Transverse colon (tissue), 4 donors: ENCODE results near the gene FCRLA.

Experiments
- CTCF ChIP-seq, 5 experiments: fragments of 200-600 bp in 3 of 5; fragments of 450-650 bp in 2 of 5; sonication (generic) in 3 of 5; IDR thresholded peaks; 1 replicate in 2 of 5; 2 replicates in 3 of 5; pipeline ENCODE4 v1.5.1; 2016 to 2017; ENCODE audit warnings: antibody characterized with exemption in 5 of 5, inconsistent platforms in 3 of 5, mild to moderate bottlenecking in 2 of 5, moderate library complexity in 1 of 5
- EP300 ChIP-seq: sonication (generic); formaldehyde crosslinking; IDR thresholded peaks from one replicate; pipeline ENCODE4 v1.6.1; 2017; ENCODE audit warnings: antibody characterized with exemption, low read depth
- POLR2A ChIP-seq: fragments of 450-650 bp; IDR thresholded peaks from one replicate; pipeline ENCODE4 v1.6.1; 2016; ENCODE audit warnings: antibody characterized with exemption, mild to moderate bottlenecking, moderate library complexity
- POLR2AphosphoS5 ChIP-seq, 3 donors: sonication (generic); formaldehyde crosslinking; IDR thresholded peaks; one replicate each; pipeline ENCODE4 v1.6.1; 2016; ENCODE audit warnings: antibody characterized with exemption in 3 of 3

- TF ChIP-seq CTCF (IDR thresholded peaks at IDR 0.05) (no peak), POLR2A (no peak), POLR2AphosphoS5 (IDR thresholded peaks at IDR 0.05) (no peak), EP300 (no peak)
Measured at GRCh38 chr1:161705537-161705936, 1.5 kb upstream of the FCRLA start.
